NCI-H524 treated with DMSO at 0.1 percent for 48 hours (cell line): ENCODE results near the gene SLC7A5.
"Not testable (repeated sequence)": the region's sequence is repeated elsewhere in the genome, so short reads cannot be mapped to it uniquely, and the experiment has no call there.

Experiments used
- DNase-seq: peaks from one replicate; lab custom pipeline; 2025; lab: John Stamatoyannopoulos, UW

SLC7A5 gene

DNA sequence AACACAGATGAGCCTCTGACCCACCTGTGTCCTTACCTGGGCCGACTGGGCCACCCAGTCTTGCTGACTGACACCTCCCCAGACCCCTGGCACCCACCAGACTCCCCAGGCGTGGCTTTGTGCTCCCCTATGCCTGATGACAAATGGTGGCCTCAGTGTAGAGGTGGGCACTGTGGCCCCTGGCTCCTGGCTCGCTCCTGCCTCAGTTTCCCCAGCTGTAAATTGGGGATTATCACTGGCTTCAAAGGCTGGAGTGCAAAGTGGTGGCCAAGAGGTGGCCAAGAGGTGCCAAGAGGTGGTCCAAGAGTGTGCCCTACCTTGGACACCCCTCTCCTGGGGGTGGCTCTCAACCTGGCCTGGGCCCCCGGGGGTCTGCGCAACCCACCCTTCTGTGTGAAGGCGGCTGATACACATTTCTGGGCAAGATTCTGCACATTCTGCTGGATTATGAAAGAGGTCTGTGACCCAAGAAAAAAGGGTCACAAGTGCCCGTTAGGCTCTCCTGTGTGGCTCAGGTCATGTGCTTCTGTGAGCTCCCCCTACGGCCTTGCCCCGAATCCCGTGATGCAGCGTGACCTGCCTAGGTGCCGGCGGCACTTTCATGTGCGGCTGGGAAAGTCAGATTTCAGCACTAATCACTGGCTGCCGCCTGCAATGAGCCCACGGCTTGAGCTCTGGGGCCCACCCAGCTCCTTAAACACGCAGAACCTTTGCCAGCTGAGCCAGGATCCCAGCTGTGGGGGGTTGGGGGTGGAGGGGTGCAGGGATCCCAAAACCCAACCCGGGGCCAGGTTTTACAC, 7.8 kb downstream of the SLC7A5 start:
- DNase-seq = not testable (repeated sequence)

- peak; percentile 87 for DNase-seq
Measured at GRCh38 chr16:87860553-87861299, 8.6 kb downstream of the SLC7A5 start.

DNA sequence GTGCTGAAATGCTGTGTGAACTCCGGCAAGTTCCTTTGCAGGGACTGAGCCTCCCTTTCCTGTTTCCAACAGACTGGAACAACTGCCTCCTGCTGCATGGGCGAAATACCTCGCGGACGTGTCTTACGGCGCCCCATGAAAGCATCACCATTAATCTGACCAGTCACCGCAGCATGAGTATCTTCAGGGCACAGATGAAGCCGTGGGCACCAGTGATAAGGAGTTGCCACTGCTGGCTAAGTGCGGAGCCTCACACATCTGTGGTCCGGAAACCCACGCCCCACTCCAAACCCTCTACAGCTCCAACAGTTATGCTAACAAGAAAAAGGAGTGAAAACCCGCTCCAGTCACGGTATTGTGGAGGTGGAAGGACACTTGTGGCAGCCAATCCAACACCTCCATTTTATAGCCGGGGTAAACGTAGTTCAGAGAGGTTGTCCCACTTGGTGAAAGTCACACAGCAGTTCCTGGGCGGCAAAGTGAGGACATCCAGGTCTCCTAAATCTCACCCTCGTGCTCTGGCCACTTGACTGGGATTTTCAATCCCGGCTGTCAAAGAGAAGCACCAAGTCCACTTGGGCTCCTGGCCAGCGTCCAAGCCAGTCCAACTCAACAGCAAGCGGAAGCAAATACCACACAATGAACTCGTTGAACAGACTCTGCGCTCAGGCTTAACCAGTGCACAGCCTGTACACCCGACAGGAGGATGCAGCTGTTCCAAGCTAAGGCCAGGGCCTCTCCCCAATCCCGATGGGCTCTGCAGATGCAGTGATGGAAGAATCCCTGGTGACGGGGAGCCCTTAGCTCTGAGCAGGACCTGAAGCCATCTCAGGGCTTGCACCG, 10.9 kb downstream of the SLC7A5 start:
- DNase-seq = not testable (repeated sequence)

DNA sequence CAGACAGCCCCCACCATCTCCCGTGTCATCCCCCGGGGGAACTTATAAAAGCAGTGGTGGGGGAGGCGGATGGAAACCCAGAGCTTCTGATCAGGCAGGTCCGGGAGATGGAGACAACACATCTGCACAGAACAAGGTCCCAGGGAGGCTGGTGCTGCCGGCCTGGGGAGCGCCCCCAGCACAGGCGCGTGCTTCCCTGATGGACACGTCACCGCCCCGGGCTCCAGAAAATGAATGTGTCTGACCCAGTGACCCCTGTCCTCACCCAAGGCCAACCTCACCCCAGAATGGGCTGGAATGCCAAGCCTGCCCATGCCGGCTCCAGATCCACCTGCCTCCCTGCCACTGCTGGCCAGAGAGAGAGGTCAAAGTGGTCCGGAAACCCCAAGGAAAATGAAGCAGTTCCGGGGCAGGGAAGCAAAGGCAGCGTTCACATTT, 12.5 kb downstream of the SLC7A5 start:
- no peak for DNase-seq

DNA sequence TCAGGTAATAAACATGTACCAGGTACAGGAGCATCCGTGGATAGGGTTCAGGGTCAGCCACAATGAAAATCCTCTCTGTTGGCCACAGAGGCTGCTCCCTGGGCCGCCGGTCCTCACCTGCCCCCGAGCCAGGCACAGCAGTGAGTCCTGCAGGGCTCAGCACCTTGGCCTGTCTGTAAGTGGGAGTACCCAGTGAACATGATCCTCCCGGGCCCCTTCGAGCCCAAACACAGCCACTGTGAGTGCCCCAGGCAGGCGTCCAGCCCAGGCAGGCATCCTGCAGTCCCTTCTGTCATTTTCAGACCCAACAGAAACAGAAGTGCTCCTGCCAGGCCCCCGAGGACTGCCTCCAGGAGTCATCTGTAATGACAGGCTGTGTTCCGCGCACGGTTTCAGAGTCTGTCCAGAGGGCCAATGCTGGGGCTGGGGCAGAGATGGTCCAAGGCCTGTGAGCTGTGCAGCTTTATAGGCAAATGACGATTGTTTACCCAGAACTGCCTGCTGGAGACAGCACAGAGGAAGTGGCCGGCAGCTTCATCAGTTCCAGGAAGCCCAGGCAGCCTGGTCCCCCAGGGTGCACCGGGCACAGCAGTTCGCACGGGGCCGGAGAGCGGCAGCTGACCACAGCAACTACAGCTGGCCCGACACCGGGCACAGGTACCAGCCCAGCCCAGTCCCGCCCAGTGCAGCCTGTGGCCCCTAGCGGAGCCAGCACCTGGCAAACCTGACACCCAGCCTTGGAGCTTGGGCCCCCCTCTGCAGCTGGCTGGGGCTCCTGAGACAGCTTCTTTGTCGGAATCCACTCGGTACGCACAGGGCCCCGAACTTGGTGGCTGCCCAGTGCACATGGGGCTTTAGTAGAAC, 13.2 kb downstream of the SLC7A5 start:
- no peak for DNase-seq

GRCh38 chr16:87854907-87855683, 14.2 kb downstream of the SLC7A5 start:
- no peak for DNase-seq

GRCh38 chr16:87854053-87854906, 15.0 kb downstream of the SLC7A5 start:
- no peak for DNase-seq

GRCh38 chr16:87853411-87854052, 15.8 kb downstream of the SLC7A5 start:
- no peak for DNase-seq

DNA sequence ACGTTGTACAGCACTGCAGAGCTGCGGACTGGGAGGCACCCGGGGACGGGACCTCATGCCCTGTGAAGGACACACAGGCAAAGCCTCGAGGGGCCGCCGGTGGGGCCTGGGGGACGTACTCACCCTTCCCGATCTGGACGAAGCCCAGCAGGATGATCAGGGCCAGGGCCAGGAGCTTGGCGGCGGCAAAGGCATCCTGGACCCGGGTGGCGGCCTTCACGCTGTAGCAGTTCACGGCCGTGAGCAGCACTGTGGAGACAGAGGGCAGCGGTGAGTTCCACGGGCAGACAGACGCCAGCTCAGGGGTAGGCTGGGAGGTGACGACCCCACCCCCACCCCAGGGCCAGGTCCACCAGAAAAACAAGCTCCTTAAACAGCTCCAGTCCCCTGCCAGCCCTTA, 17.7 kb downstream of the SLC7A5 start:
- DNase-seq = no peak

- DNase-seq = no peak
Measured at GRCh38 chr16:87851141-87851587, 18.1 kb downstream of the SLC7A5 start.

DNA sequence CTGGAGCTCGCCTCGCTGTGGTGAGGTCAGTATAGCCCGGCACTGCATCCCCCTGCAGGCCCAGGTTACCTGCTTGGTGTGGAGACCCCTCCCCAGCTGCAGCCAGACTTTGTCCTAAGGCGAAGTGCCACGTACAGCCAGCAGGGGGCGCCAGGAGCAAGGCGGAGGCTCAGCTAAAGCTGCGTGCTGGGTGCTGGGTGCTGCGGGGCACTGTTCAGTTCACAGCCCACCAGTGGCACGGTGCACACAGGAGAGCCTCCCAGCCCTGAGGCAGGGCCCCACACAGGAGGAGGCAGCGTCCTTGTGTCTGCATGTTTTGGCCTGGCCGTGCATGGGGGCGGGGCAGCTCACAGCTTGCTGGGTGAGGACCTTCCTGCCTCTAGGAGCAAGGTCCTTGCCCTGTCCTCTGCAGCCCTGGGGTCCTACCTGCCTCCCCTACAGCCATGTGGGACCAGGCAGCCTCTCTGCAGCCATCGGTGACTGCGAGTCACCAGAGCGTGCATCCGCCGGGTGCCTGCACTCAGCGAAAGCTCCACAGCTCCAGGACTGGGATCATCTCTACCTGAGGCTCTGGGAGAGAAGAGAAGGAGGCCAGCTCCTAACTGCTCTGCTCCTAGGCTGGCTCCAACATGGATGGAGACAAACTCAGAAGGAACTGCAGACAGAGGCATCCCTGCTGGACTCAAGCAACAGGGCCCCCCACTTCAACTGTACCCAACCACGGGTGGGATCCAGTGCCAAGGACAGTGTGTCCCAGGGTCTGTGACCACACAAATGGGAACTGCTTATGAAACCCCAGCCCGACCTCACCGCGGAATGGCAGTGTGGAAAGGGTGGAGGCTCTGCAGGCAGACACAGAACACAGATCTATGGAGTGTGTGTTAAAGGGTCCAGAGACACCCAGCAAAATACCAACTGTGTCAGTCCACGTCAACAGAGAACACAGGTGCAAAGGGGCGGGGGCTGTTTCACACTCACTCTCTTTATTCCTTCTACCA, 19.0 kb downstream of the SLC7A5 start:
- DNase-seq = no peak

GRCh38 chr16:87849419-87850008, 19.8 kb downstream of the SLC7A5 start:
- DNase-seq = no peak

- DNase-seq = no peak
Measured at GRCh38 chr16:87848676-87849345, 20.5 kb downstream of the SLC7A5 start.

- no peak for DNase-seq
Measured at GRCh38 chr16:87847785-87848675, 21.3 kb downstream of the SLC7A5 start.

GRCh38 chr16:87847467-87847784, 21.9 kb downstream of the SLC7A5 start:
- no peak for DNase-seq
